HEK293 (cell line): ENCODE results near the gene ITGA7.

Experiments
- BCL11B ChIP-seq: fragments of 450-650 bp; formaldehyde crosslinking; IDR thresholded peaks from 2 replicates; pipeline ENCODE4 v1.5.1; 2016; ENCODE audit warnings: low read depth, missing biosample characterization, missing genetic modification characterization
- HOXD13 ChIP-seq: sonication (generic); formaldehyde crosslinking; IDR thresholded peaks from 2 replicates; pipeline ENCODE4 v1.8.0; 2022; ENCODE audit warnings: missing genetic modification reagents, borderline replicate concordance
- KLF10 ChIP-seq: fragments of 450-650 bp; IDR thresholded peaks from 2 replicates; pipeline ENCODE4 v1.5.1; 2018; ENCODE audit warnings: missing biosample characterization, mild to moderate bottlenecking, missing genetic modification characterization
- PRDM1 ChIP-seq: fragments of 450-650 bp; formaldehyde crosslinking; IDR thresholded peaks from 2 replicates; pipeline ENCODE4; 2016; ENCODE audit warnings: missing biosample characterization, missing genetic modification characterization
- PRDM4 ChIP-seq: fragments of 450-650 bp; formaldehyde crosslinking; IDR thresholded peaks from 2 replicates; pipeline ENCODE4 v1.5.1; 2017; ENCODE audit warnings: missing biosample characterization, missing genetic modification characterization
- TCF7L2 ChIP-seq: IDR thresholded peaks from 2 replicates; pipeline ENCODE4 v1.6.1; 2011; ENCODE audit warnings: low read depth, mild to moderate bottlenecking, inconsistent platforms, low read length, moderate library complexity, borderline replicate concordance
- ZBTB49 ChIP-seq: fragments of 450-650 bp; formaldehyde crosslinking; IDR thresholded peaks from 2 replicates; pipeline ENCODE4 v1.5.1; 2016; ENCODE audit warnings: missing biosample characterization, missing genetic modification characterization, low read depth
- ZEB2 ChIP-seq: fragments of 450-650 bp; formaldehyde crosslinking; IDR thresholded peaks from 2 replicates; pipeline ENCODE4 v1.5.1; 2016; ENCODE audit warnings: missing biosample characterization, missing genetic modification characterization
- ZFP37 ChIP-seq: fragments of 450-650 bp; formaldehyde crosslinking; IDR thresholded peaks from 2 replicates; pipeline ENCODE4 v1.5.1; 2016; ENCODE audit warnings: missing biosample characterization, missing genetic modification characterization
- ZNF138 ChIP-seq: fragments of 450-650 bp; formaldehyde crosslinking; IDR thresholded peaks from 2 replicates; pipeline ENCODE4 v1.5.1; 2016; ENCODE audit warnings: missing biosample characterization, missing genetic modification characterization, borderline replicate concordance
- ZNF140 ChIP-seq: fragments of 450-650 bp; formaldehyde crosslinking; IDR thresholded peaks from 2 replicates; pipeline ENCODE4 v1.5.1; 2016; ENCODE audit warnings: missing biosample characterization, missing genetic modification characterization
- ZNF175 ChIP-seq: fragments of 450-650 bp; formaldehyde crosslinking; IDR thresholded peaks from 2 replicates; pipeline ENCODE4 v1.5.1; 2016; ENCODE audit warnings: missing biosample characterization, missing genetic modification characterization
- ZNF19 ChIP-seq: fragments of 450-650 bp; formaldehyde crosslinking; IDR thresholded peaks from 2 replicates; pipeline ENCODE4; 2016; ENCODE audit warnings: missing biosample characterization, missing genetic modification characterization, low read depth
- ZNF223 ChIP-seq: fragments of 450-650 bp; formaldehyde crosslinking; IDR thresholded peaks from 2 replicates; pipeline ENCODE4 v1.5.1; 2016; ENCODE audit warnings: missing biosample characterization, missing genetic modification characterization
- ZNF23 ChIP-seq: fragments of 450-650 bp; formaldehyde crosslinking; IDR thresholded peaks from 2 replicates; pipeline ENCODE4 v1.5.1; 2016; ENCODE audit warnings: missing biosample characterization, missing genetic modification characterization, borderline replicate concordance
- ZNF280C ChIP-seq: fragments of 450-650 bp; formaldehyde crosslinking; IDR thresholded peaks from 2 replicates; pipeline ENCODE4 v1.5.1; 2016; ENCODE audit warnings: missing biosample characterization, missing genetic modification characterization
- ZNF354C ChIP-seq: fragments of 450-650 bp; formaldehyde crosslinking; IDR thresholded peaks from 2 replicates; pipeline ENCODE4 v1.5.1; 2016; ENCODE audit warnings: missing biosample characterization, missing genetic modification characterization, low read depth, borderline replicate concordance
- ZNF362 ChIP-seq: fragments of 450-650 bp; formaldehyde crosslinking; IDR thresholded peaks from 2 replicates; pipeline ENCODE4 v1.5.1; 2016; ENCODE audit warnings: missing biosample characterization, missing genetic modification characterization
- ZNF366 ChIP-seq: fragments of 450-650 bp; formaldehyde crosslinking; conservative IDR thresholded peaks from 2 replicates; pipeline ENCODE4 v1.5.1; 2016; ENCODE audit warnings: missing biosample characterization, missing genetic modification characterization
- ZNF449 ChIP-seq: fragments of 450-650 bp; formaldehyde crosslinking; IDR thresholded peaks from 2 replicates; pipeline ENCODE4 v1.5.1; 2017; ENCODE audit warnings: missing biosample characterization, mild to moderate bottlenecking, missing genetic modification characterization, moderate library complexity
- ZNF600 ChIP-seq: fragments of 450-650 bp; formaldehyde crosslinking; IDR thresholded peaks from 2 replicates; pipeline ENCODE4 v1.5.1; 2016; ENCODE audit warnings: missing biosample characterization, missing genetic modification characterization
- ZNF610 ChIP-seq: fragments of 450-650 bp; formaldehyde crosslinking; IDR thresholded peaks from 2 replicates; pipeline ENCODE4 v1.5.1; 2016; ENCODE audit warnings: missing biosample characterization, missing genetic modification characterization, borderline replicate concordance
- ZNF645 ChIP-seq: fragments of 450-650 bp; formaldehyde crosslinking; IDR thresholded peaks from 2 replicates; pipeline ENCODE4; 2016; ENCODE audit warnings: missing biosample characterization, missing genetic modification characterization
- ZNF660 ChIP-seq: fragments of 450-650 bp; IDR thresholded peaks from 2 replicates; pipeline ENCODE4 v1.5.1; 2018; ENCODE audit warnings: missing biosample characterization, mild to moderate bottlenecking, missing genetic modification characterization
- ZNF692 ChIP-seq: fragments of 450-650 bp; formaldehyde crosslinking; IDR thresholded peaks from 2 replicates; pipeline ENCODE4 v1.5.1; 2016; ENCODE audit warnings: missing biosample characterization, missing genetic modification characterization
- ZNF701 ChIP-seq: fragments of 450-650 bp; formaldehyde crosslinking; IDR thresholded peaks from 2 replicates; pipeline ENCODE4 v1.5.1; 2016; ENCODE audit warnings: missing biosample characterization, missing genetic modification characterization
- ZNF792 ChIP-seq: fragments of 450-650 bp; formaldehyde crosslinking; IDR thresholded peaks from 2 replicates; pipeline ENCODE4 v1.5.1; 2016; ENCODE audit warnings: missing biosample characterization, missing genetic modification characterization

The ITGA7 gene

GRCh38 chr12:55728939-55729818 is 21.5 kb upstream of the ITGA7 start, which contains the start of gene CD63 (continued):
- TF ChIP-seq ZNF645 (tag by site-specific recombination) (no peak), ZNF701 (tag by site-specific recombination) (no peak), ZNF23 (no peak), ZNF140 (tag by site-specific recombination) (no peak), ZFP37 (no peak; the same call in 1 of the 2 replicates), PRDM1 (tag by site-specific recombination) (0 out of 2 replicates have a peak, but pooled peaks have one; percentile 25), ZNF175 (tag by site-specific recombination) (no peak), ZNF362 (tag by site-specific recombination) (no peak), ZNF660 (tag by site-specific recombination) (no peak; the same call in 1 of the 2 replicates), ZNF138 (tag by site-specific recombination) (no peak), ZNF449 (tag by site-specific recombination) (no peak), ZNF354C (no peak), TCF7L2 (no peak), BCL11B (tag by site-specific recombination) (no peak), ZNF600 (tag by site-specific recombination) (no peak), ZNF610 (peak; percentile 46; the same call in 1 of the 2 replicates), ZBTB49 (no peak), ZNF692 (tag by site-specific recombination) (peak; percentile 69; the same call in 1 of the 2 replicates), HOXD13 (no peak), ZNF792 (no peak), ZNF223 (tag by site-specific recombination) (no peak), ZEB2 (tag by site-specific recombination) (peak; percentile 88), ZNF280C (no peak), KLF10 (tag by site-specific recombination) (peak; percentile 98), PRDM4 (tag by site-specific recombination) (no peak), ZNF366 (peak; percentile 52), ZNF19 (tag by site-specific recombination) (no peak)
